Activated gamma-delta T cell (primary cell): ENCODE results near the gene MFAP4.

Experiments
- DNase-seq: peaks from one replicate; lab custom pipeline; 2025; lab: John Stamatoyannopoulos, UW

Gene MFAP4

DNA sequence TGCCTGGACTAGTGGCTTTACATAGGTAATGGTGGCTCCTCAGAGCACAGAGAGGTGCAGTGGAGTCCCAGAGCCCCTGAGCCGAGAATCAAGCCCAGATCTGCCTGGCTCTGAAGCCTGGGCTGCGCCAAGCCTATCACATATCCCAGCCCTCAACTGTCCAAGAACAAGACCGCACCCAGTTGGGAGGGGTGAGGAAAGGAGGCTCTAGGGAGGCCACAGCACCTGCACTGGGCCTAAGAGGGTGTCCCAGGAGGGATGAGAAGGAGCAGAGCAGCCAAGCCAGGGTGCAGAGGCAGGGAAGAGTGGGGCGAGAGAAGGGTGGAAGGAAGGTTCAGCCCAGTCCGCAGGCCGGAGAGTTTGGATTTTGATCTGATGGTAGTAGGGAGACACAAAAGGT, 23.1 kb upstream of the MFAP4 start:
- no peak for DNase-seq

GRCh38 chr17:19409509-19409908, 22.5 kb upstream of the MFAP4 start:
- DNase-seq: no peak

- DNase-seq: no peak
These were observed 22.1 kb upstream of the MFAP4 start for GRCh38 chr17:19409066-19409465.

DNA sequence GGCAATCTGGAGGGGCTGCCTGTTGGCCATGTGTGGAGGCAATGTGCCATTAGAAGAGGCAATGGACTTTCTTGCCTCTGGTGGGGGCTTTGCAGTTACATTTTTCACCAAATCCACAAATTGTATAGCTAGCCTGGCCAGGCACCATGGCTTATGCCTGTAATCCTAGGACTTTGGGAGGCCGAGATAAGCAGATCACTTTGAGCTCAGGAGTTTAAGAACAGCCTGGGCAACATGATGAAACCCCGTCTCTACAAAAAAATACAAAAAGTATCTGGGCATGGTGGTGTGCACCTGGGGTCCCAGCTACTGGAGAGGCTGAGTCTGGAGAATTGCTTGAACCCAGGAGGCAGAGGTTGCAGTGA, 21.3 kb upstream of the MFAP4 start:
- DNase-seq: no peak

DNA sequence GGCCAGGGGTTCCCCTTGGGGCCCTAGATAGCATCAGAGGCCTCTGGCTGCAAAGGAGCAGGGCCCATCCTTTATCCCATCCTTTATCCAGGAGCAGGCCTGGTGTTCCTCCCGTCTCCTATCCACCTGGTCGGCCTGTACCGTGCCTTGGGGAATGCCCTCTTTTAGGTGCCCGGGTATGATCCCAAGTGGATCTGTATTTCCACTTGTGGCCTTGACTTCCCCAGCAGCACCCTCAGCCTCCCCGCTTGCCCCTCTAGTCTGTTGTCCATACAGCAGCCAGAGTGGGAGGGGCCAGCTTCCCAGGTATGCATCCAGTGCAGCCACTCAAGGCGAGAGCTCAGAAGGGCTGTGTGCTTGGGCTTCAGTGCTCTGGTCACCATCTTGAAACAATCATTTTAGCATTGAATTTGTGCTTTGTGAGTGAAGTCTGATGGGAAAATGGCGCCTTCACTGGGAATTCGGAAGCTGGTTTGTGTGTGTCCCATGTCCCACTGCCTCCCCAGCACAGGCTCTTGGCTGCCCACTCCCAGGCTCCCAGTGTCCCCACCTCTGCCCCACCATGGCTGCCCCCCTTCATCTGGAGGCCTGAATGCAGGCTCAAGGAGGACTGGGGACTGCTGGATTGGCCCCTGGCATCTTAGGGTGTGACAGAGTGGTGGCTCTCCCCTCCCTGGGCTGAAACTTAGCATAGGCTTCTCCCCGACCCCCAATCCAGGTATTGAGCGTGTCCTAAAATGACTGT, 20.8 kb upstream of the MFAP4 start:
- DNase-seq: no peak

GRCh38 chr17:19405114-19405513, 18.1 kb upstream of the MFAP4 start:
- no peak for DNase-seq

DNA sequence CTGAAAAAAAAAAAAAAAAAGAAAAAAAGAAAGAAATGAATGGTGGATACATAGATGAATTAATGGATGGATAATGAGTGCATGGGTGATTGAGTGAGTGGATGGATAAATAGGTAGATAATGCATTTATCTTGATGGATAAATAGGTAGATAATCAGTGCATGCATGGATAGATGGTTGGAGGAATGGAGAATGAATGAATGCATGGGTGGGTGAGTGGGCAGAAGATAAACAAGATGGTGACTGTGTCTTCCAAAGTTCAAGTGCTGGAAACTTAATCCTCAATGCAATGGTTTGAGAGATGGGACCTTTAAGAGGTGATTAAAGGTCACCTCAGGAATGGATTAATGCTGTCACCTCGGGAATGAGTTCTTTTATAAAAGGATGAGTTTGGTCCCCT, 17.3 kb upstream of the MFAP4 start:
- DNase-seq: no peak

DNA sequence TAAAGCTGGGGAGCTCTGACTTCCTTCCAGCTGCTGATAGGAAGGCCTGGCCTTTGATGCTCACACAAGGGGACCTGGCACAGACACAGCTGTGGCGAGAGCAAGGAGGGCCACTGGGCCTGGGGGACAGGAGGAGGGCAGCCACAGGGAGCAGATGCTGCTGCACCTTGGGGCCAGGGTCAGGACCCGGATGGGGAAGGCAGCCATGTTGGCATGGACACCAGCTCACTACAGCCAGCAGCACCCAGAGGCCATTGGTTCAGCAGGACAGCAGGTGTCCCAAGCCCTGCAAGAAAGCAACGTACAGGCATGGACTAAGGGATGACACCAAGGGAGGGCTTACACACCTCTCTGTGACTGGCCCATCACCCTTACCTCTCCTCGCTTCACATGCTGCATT, 16.0 kb upstream of the MFAP4 start:
- no peak for DNase-seq

GRCh38 chr17:19402171-19402570, 15.2 kb upstream of the MFAP4 start:
- no peak for DNase-seq

DNA sequence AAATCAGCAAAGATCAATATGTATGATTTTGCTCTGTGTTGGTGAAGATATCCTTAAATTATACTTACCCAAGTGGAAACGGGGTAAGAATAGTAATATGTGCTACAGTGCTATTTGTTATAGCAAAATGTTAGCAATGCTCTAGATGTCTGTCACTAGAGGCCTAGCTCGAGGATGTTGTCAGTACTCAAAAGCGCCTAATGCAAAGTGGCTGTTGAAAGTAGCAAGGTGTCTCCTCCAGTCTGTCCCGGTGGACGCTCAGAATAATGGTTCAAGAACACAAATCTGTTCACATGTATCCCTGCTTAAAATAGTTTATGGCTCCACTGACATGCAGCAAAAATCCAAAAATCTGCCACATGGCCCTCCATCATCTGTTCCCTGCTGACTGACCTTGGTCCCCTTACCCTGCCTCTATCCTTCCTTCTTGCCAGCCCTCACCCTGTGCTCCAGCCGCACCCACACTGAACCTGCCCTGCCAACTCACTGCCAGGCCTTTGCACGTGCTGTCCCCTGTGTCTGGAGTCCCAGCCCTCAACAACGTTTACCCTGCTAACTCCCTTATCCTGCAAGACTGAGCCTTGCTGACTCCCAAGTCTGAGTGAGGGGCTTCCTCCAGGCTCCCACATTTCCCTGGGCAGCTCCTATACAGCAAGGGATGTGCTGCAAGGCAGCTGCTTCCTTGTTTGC, 14.5 kb upstream of the MFAP4 start:
- DNase-seq: no peak

DNA sequence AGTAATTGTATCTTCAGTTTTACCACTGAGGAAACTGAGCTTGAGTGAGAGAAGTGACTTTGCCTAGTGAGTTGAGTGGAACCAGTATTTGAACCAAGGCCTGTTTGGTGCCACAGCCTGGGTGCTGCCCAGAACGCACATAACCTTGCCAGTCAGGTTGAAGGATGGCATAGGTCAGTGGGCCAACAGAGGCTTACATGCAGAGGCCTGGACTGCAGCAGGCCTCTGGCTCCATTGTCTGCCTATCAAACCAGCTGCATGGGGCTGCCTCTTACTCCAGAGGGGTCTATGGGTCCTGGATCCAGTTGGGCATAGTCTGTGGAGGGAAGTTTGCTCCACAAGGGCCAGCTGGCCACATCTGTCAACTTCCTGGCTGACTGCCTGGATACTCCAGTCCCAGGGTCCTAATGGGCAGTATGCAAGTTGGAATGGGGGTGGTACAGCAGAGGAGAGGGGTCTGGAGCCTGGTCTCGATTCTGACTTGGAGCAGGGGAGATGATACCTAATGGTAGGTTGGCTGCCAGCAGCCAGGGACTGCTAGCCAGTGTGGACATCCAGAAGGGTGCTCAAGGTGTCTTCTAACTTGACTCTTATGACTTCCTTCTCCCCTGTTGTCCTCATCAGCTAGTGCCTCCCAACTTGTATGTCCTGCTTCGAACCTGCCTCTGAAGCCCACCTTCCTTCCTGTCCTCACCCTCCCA, 12.9 kb upstream of the MFAP4 start:
- no peak for DNase-seq

- DNase-seq: no peak
These were observed 11.6 kb upstream of the MFAP4 start for GRCh38 chr17:19398301-19399181.

DNA sequence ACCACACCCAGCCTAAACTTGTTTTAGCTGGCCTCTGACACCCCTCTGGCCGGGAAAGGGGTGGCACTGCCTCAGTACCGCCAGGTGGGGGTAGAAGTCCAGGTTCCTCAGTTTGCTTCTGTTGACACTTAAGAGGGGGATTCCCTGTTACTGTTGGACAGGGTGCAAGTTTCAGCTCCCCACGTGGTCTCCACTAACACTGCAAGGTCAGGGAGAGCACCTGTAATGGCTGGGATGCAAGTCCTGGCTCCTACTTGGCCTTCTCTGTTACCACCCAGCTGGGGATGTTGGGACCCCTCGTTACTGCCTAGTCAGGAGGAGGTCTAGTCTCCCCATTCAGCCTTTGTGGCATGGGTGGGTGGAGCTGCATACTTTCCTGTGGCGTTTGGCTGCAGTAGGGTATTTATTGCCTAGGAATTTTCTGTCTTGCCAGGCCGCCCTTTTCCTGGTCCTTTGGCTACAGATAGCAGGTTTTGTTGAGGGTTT, 10.6 kb upstream of the MFAP4 start:
- no peak for DNase-seq

GRCh38 chr17:19392303-19392702, 5.3 kb upstream of the MFAP4 start:
- DNase-seq: no peak

GRCh38 chr17:19391432-19391831, 4.4 kb upstream of the MFAP4 start:
- DNase-seq: no peak

- no peak for DNase-seq
These were observed 4.0 kb upstream of the MFAP4 start for GRCh38 chr17:19390951-19391350.

DNA sequence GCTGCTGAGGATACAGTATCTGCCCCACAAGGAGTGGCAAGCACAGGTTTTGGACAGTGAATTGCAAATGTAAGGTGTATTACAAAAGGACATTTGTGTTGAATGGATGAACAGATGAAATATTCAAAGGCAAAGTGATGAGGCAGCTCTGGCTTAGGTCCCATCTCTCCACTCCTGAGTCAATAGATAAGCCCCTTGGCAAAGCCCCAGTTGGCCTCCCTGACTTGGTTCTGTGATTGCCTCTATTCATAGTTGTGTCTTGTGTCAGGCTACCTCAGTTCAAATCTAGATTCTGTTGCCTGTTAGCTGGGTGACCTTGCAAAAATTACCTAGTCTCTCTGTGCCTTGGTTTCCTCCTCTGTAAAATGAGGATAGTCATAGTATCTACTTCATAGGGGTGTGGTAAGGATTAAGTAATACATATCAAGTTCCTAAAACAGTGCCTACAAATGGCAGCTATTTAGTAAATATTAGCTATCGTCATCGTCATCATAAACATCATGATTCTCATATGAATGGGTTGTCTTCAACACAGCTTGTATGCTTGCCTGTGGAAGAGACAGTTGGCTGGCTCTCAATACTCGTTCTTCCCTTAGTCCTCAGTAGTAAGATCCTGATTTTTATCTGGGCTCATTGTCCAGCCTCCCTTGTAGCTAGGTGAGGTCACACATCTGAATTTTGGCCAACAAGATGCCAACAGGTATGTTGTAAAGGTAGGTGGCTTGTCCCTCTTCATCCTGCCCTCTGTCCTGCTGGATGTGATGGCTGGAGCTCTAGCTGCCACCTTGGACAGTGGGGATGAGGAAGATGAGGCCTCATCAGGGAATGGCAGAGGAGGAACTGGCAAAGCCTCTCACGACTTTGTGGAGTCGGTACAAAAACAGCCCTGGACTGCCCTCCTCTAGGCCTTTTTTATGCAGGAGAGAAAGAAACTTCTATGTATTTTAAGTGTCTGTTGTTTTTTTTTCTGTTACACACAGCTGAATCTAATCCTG, 2.1 kb upstream of the MFAP4 start:
- no peak for DNase-seq

DNA sequence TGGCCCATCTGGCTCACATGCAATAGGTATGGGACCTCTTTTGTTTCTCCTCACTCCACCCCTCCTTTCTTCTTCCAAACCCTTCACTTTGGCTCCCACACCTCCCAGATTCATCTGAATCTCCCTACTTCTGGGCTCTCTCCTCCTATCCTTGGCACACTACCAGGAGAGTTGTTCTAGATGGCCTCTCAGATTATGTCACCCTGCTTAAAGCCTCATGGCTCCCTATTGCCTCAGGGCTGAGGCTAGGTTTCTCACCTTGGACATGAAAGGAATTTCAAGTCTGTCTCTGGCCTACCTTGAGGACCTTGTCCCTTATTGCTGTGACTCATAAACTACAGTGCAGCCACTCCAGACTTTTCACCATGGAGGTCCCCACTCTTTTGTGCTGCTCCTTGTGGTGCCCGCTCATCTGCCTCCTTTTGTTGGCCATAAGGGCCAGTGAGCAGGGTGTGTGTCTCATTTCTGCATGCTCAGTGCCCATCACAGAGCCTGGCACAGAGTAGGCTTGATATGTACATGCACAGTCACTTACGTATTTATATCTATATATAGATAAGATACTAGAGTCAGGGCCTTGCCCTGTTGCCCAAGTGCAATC, 1.0 kb upstream of the MFAP4 start:
- no peak for DNase-seq

DNA sequence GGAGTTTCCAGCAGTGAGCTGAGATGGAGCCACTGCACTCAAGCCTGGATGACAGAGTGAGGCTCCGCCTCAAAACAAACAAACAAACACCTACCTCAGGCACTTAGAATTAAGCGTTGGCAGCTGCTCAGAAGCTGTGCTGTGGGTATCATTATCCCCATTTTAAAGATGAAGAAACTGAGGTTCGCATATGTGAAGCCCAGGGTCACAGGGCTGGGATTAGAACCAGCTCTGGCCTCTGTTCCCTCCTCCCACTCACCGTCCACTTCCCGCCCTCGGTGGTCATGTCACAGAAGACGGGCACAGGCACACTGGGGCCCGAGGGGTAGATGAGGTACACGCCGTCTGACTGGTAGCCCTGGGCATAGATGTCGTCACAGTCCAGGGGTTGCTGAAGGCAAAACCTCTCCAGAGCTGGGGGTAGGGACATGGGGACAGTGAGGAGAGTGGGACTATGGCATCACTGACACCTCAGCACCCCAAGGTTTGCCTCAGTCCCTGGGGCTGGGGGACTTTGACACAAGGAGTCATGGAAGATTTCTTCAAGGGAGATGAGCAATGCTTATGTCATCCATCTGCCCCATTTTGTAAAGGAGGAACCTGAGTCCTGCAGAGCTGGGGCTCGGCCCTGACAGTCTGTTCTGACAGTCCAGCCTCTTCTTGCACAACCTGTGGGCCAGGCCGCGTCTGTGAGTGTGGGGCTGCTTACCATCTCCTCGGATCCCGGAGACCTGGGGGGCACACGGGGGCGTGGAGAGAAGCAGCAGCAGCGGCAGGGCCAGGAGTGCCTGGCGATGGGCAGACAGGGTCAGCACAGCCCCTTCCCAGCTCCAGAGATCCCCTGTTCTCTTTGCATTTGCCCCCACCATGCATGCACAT, 700 bp downstream of the MFAP4 start:
- DNase-seq: no peak
